ENCODE data around the gene POLRMT. TPM values are rescaled to one million over a fixed set of nuclear protein-coding genes. Genes with fewer than 3 reads are reported as not detected.

The POLRMT gene
- total RNA-seq, 1 experiment from 2014 or later: 51.4 TPM

DNA sequence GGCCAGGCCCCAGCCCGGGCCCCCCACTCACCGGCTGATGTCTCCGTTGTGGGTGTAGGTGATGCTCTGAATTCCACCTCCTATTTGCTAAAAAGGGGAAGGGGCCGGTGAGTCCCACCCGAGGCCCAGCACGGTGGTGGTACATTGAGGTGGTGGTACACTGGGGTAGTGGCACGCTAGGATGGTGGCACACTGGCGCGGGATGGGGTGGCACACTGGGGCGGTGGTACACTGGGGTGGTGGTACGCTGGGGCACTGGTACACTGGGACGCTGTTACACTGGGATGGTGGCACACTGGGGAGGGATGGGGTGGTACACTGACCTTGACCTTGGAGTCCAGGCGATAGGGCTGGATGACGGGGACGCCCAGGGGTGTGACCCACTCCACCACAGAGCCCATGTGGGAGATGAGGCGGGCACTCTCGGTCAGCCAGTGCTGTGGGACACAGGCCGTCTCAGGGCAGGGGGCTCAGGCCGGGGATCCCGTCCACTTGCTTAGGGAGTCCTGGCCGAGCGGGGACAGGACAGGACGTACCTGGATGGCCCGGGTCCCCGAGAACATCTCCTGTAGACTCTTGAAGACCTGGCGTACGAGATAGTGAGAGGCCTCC, 14.6 kb downstream of the POLRMT start:
- no peak for DNase-seq
- TF ChIP-seq, protein P1, sequence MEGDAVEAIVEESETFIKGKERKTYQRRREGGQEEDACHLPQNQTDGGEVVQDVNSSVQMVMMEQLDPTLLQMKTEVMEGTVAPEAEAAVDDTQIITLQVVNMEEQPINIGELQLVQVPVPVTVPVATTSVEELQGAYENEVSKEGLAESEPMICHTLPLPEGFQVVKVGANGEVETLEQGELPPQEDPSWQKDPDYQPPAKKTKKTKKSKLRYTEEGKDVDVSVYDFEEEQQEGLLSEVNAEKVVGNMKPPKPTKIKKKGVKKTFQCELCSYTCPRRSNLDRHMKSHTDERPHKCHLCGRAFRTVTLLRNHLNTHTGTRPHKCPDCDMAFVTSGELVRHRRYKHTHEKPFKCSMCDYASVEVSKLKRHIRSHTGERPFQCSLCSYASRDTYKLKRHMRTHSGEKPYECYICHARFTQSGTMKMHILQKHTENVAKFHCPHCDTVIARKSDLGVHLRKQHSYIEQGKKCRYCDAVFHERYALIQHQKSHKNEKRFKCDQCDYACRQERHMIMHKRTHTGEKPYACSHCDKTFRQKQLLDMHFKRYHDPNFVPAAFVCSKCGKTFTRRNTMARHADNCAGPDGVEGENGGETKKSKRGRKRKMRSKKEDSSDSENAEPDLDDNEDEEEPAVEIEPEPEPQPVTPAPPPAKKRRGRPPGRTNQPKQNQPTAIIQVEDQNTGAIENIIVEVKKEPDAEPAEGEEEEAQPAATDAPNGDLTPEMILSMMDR (IDR thresholded peaks at IDR 0.05; ENCODE audit: unreplicated experiment): no peak
- H3K27me3 Mint-ChIP-seq (ENCODE audit: unreplicated experiment): no peaks in the 10 kb centered on the region
- no TSS peak for BruUV-seq (replicated peaks)
- H3K9me3 Mint-ChIP-seq (ENCODE audit: low read depth, unreplicated experiment): no peaks in the 10 kb centered on the region
- intact Hi-C loops (cut with micrococcal nuclease; ENCODE audit: unreplicated experiment): no loop called here
- H3K4me3 Mint-ChIP-seq (ENCODE audit: low read depth, unreplicated experiment): no peak overlapping the region
- no peak overlapping the region for H3K27ac Mint-ChIP-seq (ENCODE audit: unreplicated experiment)
- no peaks in the 10 kb centered on the region for H3K4me1 Mint-ChIP-seq (ENCODE audit: low read depth, unreplicated experiment)
- peaks cover 22% of the 10 kb centered on the region for H3K36me3 Mint-ChIP-seq (ENCODE audit: insufficient read depth, unreplicated experiment)
- CTCF ChIA-PET: no interaction called here

DNA sequence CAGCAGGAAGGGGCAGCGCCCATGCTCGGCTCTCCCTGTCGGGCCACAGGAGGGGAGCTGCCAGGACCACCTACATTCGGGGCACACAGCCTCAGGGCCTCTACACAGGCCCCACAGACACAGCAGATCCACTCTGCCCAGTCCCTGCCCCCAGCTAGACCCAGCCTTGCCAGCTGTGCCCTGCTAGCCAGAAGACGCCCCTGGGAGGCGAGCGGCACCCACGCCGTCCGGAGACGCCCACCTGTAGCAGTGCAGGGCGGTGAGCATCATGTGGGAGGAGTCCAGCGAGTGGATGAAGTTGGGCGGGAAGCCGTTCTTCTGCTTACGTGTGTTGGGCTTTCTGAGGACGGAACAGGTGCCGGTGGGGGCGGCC, 15.1 kb downstream of the POLRMT start:
- Mint-ChIP-seq H3K4me3 (ENCODE audit: low read depth, unreplicated experiment) (no peak overlapping the region), H3K4me1 (ENCODE audit: low read depth, unreplicated experiment) (no peaks in the 10 kb centered on the region), H3K36me3 (ENCODE audit: insufficient read depth, unreplicated experiment) (peaks cover 17% of the 10 kb centered on the region), H3K9me3 (ENCODE audit: low read depth, unreplicated experiment) (no peaks in the 10 kb centered on the region), H3K27ac (ENCODE audit: unreplicated experiment) (no peak overlapping the region), H3K27me3 (ENCODE audit: unreplicated experiment) (no peaks in the 10 kb centered on the region)
- CTCF ChIA-PET: no interaction called here
- TF ChIP-seq, protein P1 (IDR thresholded peaks at IDR 0.05; ENCODE audit: unreplicated experiment): no peak
- BruUV-seq (replicated peaks): no TSS peak
- no peak for DNase-seq
- intact Hi-C loops (cut with micrococcal nuclease; ENCODE audit: unreplicated experiment): no loop called here

DNA sequence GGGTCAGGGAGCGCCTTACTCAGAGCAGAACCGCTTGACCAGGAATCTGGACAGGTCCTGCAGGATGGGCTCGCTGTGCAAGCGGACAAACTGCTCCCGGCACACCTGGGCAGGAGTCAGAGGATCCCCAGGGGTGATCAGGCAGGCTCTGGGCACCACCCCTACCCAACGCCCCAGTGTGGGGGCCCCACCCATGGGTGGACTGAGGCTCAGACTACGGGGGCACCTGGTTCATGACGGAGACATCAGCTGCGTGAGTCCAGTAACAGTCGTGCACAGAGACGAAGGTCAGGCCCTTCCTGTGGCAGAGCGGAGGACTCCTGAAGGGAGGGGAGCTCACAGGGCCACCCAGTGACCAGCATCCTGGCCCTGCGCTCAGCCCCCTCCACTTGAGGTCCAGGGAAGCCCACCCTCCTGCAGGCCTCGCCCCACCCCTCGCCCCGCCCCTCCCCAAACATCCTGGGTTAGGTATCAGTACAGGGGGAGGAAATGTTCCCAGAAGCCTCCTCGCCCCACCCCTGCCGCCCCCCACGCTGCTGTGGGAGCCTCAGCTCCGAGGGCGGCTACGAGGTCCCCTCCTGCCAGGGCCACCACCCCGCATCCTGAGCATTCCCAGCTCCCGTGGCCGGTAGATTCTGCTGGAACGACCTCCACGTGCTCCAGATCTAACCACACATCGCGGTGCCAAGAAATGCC, 15.6 kb downstream of the POLRMT start:
- BruUV-seq (replicated peaks): no TSS peak
- no peak for DNase-seq
- H3K27me3 Mint-ChIP-seq (ENCODE audit: unreplicated experiment): no peaks in the 10 kb centered on the region
- TF ChIP-seq, protein P1 (IDR thresholded peaks at IDR 0.05; ENCODE audit: unreplicated experiment): no peak
- intact Hi-C loops (cut with micrococcal nuclease; ENCODE audit: unreplicated experiment): no loop called here
- H3K4me3 Mint-ChIP-seq (ENCODE audit: low read depth, unreplicated experiment): no peak overlapping the region
- no peak overlapping the region for H3K27ac Mint-ChIP-seq (ENCODE audit: unreplicated experiment)
- H3K9me3 Mint-ChIP-seq (ENCODE audit: low read depth, unreplicated experiment): no peaks in the 10 kb centered on the region
- H3K4me1 Mint-ChIP-seq (ENCODE audit: low read depth, unreplicated experiment): no peaks in the 10 kb centered on the region
- CTCF ChIA-PET: no interaction called here
- peaks cover 22% of the 10 kb centered on the region for H3K36me3 Mint-ChIP-seq (ENCODE audit: insufficient read depth, unreplicated experiment)

DNA sequence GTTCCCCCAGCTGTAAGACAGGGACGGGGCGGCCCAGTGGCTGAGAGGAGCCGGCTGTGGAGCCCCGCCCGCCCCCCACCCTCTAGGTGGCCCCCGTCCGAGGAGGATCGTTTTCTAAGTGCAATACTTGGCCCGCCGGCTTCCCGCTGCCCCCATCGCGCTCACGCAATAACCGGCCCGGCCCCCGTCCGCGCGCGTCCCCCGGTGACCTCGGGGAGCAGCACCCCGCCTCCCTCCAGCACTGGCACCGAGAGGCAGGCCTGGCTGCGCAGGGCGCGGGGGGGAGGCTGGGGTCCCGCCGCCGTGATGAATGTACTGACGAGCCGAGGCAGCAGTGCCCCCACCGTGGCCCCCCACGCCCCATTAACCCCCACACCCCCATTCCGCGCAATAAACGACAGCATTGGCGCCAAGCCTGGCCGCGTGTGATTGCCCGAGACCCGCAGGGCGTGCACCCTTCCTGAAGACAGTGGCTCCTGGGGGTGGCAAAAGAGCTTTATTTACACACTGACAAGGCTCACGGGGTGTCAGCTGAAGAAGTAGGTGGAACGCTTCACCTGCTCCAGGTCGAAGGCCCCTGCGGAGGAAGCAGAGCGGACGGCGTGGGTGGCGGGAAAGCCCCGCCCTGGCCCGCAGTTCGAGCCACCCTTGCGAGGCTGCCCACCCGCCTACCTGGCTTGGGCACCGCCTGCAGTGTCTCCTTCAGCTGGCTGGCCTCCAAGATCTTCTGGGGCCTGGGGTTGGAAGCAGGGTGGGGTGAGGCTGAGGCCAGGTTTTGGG, 16.4 kb downstream of the POLRMT start:
- no peak overlapping the region for H3K27ac Mint-ChIP-seq (ENCODE audit: unreplicated experiment)
- intact Hi-C loops (cut with micrococcal nuclease; ENCODE audit: unreplicated experiment): no loop called here
- H3K27me3 Mint-ChIP-seq (ENCODE audit: unreplicated experiment): no peaks in the 10 kb centered on the region
- CTCF ChIA-PET: no interaction called here
- no peak overlapping the region for H3K4me3 Mint-ChIP-seq (ENCODE audit: low read depth, unreplicated experiment)
- no peak for DNase-seq
- TF ChIP-seq, protein P1 (IDR thresholded peaks at IDR 0.05; ENCODE audit: unreplicated experiment): no peak
- H3K36me3 Mint-ChIP-seq (ENCODE audit: insufficient read depth, unreplicated experiment): peaks cover 24% of the 10 kb centered on the region
- no peaks in the 10 kb centered on the region for H3K4me1 Mint-ChIP-seq (ENCODE audit: low read depth, unreplicated experiment)
- BruUV-seq (replicated peaks): no TSS peak
- no peaks in the 10 kb centered on the region for H3K9me3 Mint-ChIP-seq (ENCODE audit: low read depth, unreplicated experiment)

Measured in Calu3 (cell line).